ENCODE results near the gene IGSF1. TPM values are rescaled to one million over a fixed set of nuclear protein-coding genes. Genes with fewer than 3 reads are reported as not detected.

The IGSF1 gene
- total RNA-seq, 1 experiment from 2014 or later: 0.79 TPM

- no TSS peak for BruUV-seq (replicated peaks)
- CTCF ChIA-PET: no interaction called here
- no peak overlapping the region for H3K27ac ChIP-seq (ENCODE audit: low read depth, low read length)
Measured at GRCh38 chrX:131226591-131226990, 62.5 kb downstream of the IGSF1 start.

More at GRCh38 chrX:131226591-131226990, 62.5 kb downstream of the IGSF1 start:
- H3K9ac ChIP-seq (ENCODE audit: low read length): no peak overlapping the region
- ChIA-PET POLR2A (no interaction called here), RAD21 (ENCODE audit: low non-redundant PET in 1 of 2, low total read pairs in 2 of 2, uncharacterized antibody in 2 of 2, unreplicated experiment in 2 of 2) (no interaction called here)
- H3K9me3 ChIP-seq (ENCODE audit: control insufficient read depth in 1 of 2, insufficient read depth in 1 of 2, low read depth in 1 of 2, low read length in 2 of 2): no peaks in the 10 kb centered on the region
- H3K4me3 ChIP-seq (replicated peaks in 1 of 2; ENCODE audit: low read depth in 1 of 2, low read length in 2 of 2): no peak overlapping the region
- intact Hi-C loops (cut with micrococcal nuclease): no loop called here
- H3K4me2 ChIP-seq (ENCODE audit: low read length): no peak overlapping the region
- H3K4me1 ChIP-seq (ENCODE audit: control insufficient read depth in 1 of 2, insufficient read depth in 2 of 2, low read length in 2 of 2): no peaks in the 10 kb centered on the region
- DNase-seq (ENCODE audit: low read depth, low spot score) (no peak), ATAC-seq (no peak)
- H4K20me1 ChIP-seq (ENCODE audit: insufficient read depth): no peaks in the 10 kb centered on the region
- H2AFZ ChIP-seq (ENCODE audit: low read depth, low read length, poor library complexity, severe bottlenecking): no peak overlapping the region
- 0 out of 2 replicates have a peak, but pooled peaks cover 7% of the 10 kb centered on the region for H3K27me3 ChIP-seq (ENCODE audit: insufficient read depth, low read length)
- TF ChIP-seq JUND (IDR thresholded peaks at IDR 0.05) (no peak), REST (IDR thresholded peaks at IDR 0.05; ENCODE audit: low read depth) (no peak), RAD21 (IDR thresholded peaks at IDR 0.05; ENCODE audit: low read depth) (no peak), ZNF274 (IDR thresholded peaks at IDR 0.05; ENCODE audit: low read depth, low read length) (no peak), SIN3A (IDR thresholded peaks at IDR 0.05; ENCODE audit: low read depth) (no peak), EGR1 (IDR thresholded peaks at IDR 0.05; ENCODE audit: low read depth) (no peak), TCF7L2 (IDR thresholded peaks at IDR 0.05; ENCODE audit: borderline replicate concordance, extremely low read depth, insufficient read depth, insufficient read length) (no peak), FOSL1 (IDR thresholded peaks at IDR 0.05; ENCODE audit: low read depth) (no peak), EZH2phosphoT487 (IDR thresholded peaks at IDR 0.05; ENCODE audit: borderline replicate concordance) (no peak), YY1 (IDR thresholded peaks at IDR 0.05; ENCODE audit: extremely low read depth, insufficient replicate concordance, low read depth, low read length) (no peak), SP1 (IDR thresholded peaks at IDR 0.05; ENCODE audit: low read depth) (no peak)
- H3K9me2 ChIP-seq (ENCODE audit: insufficient read depth): no peaks in the 10 kb centered on the region
- no peaks in the 10 kb centered on the region for H3K79me2 ChIP-seq (ENCODE audit: insufficient read depth, low read length)
- H3K36me3 ChIP-seq (ENCODE audit: control insufficient read depth in 1 of 2, insufficient read depth in 2 of 2, low read length in 2 of 2): no peaks in the 10 kb centered on the region
